Activated CD8-positive, alpha-beta memory T cell treated with anti-CD3 and anti-CD28 coated beads for 24 hours (primary cell): ENCODE data around the gene ABHD1.
"Not testable (repeated sequence)": the region's sequence is repeated elsewhere in the genome, so short reads cannot be mapped to it uniquely, and the experiment has no call there.

ENCODE experiments used
- DNase-seq: peaks from one replicate; pipeline ENCODE4 v3.0.0-alpha.2; 2020

ABHD1 gene

DNA sequence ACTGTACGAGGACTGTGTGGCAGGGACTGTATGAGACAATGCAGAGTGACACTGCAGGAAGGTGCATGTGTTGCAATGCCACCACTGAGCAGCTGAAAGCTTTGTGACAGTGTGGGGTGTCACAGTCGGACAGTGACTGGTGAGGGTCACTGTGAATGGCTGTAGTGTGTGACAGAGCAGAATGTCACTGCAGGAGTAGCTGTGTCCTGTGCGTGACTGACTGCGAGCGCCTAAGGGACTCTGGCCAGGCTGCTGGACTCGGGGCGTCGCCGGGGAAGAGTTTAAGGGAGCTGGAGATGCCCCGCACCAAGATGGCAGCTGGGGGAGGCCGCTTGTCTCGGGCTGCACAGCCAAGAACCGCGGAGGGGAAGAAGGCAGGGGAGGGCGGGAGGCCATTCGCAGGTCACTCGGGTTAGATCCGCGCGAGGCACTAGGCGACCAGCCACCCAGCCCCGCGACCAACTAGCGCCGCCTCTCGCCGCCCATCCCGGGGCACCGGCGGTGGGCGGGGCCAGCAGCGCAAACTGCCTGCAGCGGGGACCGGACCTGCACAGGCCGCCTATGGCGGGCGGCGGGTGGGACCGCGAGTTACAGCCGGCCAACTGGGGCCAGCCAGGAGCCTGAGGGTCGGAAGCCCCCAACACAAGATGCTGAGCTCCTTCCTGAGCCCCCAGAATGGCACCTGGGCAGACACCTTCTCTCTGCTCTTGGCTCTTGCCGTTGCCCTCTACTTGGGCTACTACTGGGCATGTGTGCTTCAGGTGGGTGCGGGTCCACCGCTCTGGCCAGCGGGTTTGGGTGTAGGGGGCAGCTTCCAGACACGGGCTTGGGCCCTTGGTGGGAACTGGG lies at the start of gene ABHD1:
ABHD1 (plus strand) TSS at position 514 of the 849 bp plus-strand sequence; CDS start at position 648, 134 bp downstream.
- peak; percentile 86 for DNase-seq

DNA sequence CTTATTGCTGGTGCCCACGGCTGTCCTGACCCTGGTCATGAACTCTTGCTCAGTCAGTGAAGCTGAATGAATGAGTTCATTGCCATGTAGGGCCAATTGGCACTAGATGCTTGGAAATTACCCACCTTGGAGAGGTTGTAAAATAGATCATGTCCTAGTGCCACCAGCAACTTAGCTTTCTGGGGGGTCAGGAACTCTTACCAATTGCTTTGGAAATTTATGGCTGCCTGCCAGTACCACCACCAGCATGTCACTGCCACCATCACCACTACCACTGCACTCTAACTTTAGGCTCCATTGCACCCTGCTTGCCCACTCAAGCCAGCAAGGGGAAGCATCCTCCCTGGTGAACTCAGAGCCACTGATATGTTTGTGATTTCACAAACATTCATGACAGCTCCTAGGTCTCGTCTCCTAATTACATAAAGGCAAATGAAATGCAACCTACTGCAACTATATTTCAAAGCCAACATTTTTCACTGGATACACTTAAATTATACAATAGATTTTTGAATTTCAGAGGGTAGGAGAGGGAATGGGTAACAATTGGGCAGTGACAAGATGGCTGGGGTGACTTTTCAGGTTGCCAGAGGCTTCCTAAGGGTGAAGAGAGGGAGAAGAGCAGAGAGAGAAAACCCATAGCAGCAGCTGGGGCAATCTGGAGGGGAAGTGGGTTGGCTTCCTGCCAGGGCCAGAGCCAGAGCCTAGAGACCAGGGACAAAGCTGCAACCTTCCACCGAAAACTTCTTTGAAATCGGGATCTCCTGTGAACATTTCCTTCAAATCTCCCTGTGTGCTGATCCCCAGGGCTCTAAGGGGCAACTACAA lies 48.7 kb upstream of the ABHD1 start:
- no peak for DNase-seq

DNA sequence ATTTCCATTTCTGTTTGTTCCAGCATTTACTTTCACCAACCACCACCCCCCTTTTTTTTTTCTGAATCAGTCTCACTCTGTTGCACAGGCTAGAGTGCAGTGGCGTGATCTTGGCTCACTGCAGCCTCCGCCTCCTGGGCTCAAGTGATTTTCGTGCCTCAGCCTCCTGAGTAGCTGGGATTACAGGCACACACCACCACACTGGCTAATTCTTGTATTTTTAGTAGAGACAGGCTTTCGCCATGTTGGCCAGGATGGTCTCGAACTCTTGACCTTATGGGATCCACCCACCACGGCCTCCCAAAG lies 48.1 kb upstream of the ABHD1 start:
- DNase-seq, result not testable (repeated sequence)

DNA sequence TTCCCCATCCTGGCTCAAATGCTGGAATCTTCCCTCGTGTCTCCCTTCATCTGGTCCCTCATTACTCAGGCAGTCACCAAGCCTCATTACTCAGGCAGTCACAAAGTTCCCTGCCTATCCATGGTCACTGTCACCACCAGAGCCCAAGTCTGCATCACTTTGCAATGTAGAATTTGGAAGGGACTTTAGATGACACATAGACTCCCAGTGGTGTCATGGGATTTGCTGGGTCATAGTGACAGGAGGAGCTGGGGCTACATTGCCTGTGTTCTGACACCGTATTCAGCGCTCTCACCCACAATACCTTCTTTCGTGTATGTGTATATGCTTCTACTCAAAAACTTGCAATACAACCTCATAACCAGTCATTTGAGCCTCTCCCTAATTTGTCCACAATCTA lies 47.3 kb upstream of the ABHD1 start:
- no peak for DNase-seq

DNA sequence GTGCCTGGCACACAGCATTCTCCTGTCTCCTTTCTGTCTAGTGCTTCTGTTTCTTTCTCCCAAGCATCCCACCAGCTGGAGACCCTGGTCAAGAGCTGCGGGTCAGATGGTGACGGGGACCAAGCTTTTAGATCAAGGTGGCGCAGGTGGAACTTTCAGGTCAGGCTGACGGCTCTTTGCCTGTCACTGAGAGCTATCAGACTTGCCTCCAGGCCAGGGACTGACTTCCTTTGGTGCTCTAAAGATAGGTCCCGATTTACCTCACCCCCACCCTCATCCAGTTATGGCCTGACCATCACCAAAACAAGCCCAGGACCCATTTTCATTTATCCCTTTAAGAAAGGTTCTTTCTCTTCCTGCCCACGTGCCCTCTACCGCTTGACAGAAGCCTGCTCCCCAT lies 46.4 kb upstream of the ABHD1 start:
- no peak for DNase-seq

DNA sequence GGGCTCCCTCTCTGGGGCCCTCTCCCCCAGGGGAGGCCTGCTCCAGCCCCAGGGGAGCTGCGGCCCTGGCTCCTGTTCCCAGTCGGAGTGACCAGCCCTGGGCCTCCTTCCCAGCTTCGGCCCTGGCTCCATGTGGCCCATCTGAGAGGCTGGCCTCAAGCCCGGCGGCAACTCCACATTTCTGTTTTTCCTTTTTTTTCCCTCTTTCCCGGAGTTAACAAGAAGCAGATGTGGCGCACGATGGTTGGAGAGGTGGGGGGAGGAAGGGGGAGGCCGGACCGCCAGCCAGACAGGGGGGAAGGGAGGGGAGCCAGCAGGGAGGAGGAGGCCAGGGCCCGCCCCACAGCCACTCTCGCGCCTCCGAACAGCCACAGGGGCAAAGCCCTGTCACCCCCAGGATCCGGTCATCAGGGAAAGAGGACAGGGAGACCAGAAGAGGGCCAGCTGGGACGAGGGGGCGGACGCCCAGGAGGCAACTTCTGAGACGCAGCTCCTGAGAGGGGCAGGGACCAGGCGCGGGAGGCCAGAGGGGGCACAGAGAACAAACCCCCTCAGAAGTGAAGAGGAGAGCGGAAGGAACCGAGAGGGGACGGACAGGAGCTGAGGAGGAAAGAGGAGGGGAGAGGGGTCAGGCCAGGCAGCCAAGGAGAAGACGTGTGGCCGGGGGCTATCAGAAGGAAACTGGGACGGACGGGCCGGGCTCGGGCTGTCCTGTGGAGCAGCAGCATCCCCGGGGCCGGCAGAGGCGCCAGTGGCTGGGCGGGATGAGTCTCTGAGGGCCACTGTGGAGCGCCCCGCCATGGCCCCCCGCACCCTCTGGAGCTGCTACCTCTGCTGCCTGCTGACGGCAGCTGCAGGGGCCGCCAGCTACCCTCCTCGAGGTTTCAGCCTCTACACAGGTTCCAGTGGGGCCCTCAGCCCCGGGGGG lies 45.1 kb upstream of the ABHD1 start, which contains the start of gene EMILIN1:
EMILIN1 (plus strand) TSS at position 349 of the 928 bp plus-strand sequence; CDS start at position 800, 451 bp downstream.
- DNase-seq, result no peak

DNA sequence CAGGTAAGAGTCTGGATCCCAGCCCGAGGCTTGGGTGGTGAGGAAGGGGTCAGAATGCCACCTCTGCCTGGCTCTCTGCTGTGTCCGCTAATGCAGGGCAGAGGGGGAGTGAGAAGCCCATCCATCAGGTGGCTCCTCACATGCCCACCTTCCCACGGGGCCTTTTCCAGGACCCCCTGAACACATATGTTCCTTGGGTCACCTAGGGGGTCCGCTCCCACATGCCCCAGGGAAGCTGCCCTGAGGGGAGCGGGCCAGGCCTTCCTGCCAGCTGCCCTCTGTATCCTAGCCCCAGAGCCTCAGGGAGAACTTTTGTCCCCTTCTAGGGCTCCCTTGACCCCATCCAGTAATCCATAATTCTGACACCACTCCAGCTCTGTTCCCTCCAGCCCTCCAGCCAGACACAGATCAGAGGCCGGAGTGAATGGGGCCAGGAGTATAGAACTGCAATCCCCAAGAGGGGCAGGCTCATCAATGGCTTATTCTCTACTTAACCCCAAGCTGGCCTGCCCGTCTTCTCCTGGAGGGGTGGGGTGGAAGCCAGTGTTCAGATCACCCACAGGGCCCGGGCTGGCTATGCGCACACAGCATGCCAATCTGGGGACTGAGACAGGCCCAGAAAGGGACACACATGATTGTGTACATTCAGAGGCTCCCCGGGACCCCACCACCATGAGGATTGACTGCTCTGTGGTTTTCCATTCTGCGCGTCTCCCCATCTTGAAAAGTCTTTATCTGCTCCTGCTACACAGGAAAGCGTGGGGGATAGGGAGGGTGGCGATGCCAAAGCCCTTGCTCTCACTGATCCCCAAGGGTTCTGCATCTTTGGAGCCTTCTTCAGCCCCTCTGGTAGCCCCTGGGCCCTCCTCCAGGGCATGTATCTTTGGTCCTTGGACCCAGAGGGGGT lies 44.1 kb upstream of the ABHD1 start:
- no peak for DNase-seq

DNA sequence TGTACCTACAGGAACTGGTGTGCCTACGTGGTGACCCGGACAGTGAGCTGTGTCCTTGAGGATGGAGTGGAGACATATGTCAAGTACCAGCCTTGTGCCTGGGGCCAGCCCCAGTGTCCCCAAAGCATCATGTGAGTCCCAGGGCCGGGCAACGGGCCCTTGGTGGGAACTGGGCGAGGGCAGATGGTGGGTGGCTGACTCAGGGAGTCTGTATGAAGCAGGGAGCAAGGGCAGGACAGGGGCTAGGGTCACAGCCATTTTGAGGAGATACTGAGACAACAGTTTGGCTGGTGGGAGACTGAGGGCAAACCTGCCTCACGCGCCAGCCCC lies 43.5 kb upstream of the ABHD1 start:
- DNase-seq, result no peak

DNA sequence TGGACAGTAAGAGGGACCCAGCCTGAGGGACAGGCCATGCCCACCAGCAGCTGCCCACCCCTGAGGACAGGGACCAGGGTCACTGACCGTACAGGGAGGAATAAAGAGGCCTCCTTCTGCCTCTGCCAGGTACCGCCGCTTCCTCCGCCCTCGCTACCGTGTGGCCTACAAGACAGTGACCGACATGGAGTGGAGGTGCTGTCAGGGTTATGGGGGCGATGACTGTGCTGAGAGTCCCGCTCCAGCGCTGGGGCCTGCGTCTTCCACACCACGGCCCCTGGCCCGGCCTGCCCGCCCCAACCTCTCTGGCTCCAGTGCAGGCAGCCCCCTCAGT lies 43.0 kb upstream of the ABHD1 start:
- no peak for DNase-seq

DNA sequence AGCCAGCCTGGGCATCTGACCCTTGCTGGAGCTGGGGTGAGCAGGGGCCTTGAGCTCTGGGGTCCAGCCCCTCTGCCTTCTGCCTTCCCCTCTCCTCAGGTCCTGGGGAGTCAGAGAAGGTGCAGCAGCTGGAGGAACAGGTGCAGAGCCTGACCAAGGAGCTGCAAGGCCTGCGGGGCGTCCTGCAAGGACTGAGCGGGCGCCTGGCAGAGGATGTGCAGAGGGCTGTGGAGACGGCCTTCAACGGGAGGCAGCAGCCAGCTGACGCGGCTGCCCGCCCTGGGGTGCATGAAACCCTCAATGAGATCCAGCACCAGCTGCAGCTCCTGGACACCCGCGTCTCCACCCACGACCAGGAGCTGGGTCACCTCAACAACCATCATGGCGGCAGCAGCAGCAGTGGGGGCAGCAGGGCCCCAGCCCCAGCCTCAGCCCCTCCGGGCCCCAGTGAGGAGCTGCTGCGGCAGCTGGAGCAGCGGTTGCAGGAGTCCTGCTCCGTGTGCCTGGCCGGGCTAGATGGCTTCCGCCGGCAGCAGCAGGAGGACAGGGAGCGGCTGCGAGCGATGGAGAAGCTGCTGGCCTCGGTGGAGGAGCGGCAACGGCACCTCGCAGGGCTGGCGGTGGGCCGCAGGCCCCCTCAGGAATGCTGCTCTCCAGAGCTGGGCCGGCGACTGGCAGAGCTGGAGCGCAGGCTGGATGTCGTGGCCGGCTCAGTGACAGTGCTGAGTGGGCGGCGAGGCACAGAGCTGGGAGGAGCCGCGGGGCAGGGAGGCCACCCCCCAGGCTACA lies 41.4 kb upstream of the ABHD1 start:
- no peak for DNase-seq

DNA sequence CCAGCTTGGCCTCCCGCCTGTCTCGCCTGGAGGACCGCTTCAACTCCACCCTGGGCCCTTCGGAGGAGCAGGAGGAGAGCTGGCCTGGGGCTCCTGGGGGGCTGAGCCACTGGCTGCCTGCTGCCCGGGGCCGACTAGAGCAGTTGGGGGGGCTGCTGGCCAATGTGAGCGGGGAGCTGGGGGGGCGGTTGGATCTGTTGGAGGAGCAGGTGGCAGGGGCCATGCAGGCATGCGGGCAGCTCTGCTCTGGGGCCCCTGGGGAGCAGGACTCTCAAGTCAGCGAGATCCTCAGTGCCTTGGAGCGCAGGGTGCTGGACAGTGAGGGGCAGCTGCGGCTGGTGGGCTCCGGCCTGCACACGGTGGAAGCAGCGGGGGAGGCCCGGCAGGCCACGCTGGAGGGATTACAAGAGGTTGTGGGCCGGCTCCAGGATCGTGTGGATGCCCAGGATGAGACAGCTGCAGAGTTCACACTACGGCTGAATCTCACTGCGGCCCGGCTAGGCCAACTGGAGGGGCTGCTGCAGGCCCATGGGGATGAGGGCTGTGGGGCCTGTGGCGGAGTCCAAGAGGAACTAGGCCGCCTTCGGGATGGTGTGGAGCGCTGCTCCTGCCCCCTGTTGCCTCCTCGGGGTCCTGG lies 40.7 kb upstream of the ABHD1 start:
- no peak for DNase-seq

DNA sequence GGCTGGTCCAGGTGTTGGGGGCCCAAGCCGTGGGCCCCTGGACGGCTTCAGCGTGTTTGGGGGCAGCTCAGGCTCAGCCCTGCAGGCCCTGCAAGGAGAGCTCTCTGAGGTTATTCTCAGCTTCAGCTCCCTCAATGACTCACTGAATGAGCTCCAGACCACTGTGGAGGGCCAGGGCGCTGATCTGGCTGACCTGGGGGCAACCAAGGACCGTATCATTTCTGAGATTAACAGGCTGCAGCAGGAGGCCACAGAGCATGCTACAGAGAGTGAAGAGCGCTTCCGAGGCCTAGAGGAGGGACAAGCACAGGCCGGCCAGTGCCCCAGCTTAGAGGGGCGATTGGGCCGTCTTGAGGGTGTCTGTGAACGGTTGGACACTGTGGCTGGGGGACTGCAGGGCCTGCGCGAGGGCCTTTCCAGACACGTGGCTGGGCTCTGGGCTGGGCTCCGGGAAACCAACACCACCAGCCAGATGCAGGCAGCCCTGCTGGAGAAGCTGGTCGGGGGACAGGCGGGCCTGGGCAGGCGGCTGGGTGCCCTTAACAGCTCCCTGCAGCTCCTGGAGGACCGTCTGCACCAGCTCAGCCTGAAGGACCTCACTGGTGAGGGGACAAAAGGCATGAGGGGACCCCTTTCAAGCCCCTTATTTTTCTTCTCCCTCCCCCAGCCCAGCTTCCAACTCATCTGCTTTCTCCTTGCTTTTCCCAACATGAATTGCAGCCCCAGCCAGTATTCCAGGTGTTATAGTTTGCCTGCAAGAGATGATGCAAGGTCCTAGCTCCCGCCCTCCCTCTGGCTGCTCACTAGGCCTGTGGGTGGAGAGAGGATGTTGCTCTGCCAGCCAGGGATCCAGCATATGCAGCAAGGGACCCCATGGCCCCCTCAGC lies 40.0 kb upstream of the ABHD1 start:
- DNase-seq, result no peak

DNA sequence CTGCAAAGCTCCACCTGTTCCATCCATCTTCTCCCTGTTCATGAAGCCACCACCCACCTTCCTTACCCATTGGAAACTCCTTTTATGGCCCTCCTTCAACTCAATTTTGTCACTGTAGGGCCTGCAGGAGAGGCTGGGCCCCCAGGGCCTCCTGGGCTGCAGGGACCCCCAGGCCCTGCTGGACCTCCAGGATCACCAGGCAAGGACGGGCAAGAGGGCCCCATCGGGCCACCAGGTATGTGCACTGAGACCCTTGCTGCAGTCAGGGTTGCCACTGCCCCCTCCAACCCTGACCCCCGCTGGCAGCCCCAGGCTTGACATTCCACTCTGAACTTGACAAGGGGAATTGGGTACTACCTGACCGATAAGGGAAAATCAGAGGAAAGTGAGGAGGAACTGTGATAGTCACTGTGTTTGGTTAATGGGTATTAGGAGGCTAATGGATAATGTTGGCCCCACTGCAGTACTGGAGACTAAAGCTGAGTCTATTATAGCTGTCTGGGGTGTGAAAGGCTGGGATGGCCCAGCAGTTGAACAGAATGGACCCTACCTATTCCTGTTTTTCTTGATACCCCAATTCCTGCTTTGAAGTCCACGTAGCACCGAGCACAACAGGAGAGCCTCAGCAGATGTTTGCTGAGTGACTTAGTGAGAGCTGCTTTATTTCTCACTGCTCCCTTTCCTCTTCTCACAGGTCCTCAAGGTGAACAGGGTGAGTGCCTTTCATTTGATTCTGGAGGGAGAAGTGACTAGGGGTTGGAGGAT lies 39.1 kb upstream of the ABHD1 start:
- no peak for DNase-seq

DNA sequence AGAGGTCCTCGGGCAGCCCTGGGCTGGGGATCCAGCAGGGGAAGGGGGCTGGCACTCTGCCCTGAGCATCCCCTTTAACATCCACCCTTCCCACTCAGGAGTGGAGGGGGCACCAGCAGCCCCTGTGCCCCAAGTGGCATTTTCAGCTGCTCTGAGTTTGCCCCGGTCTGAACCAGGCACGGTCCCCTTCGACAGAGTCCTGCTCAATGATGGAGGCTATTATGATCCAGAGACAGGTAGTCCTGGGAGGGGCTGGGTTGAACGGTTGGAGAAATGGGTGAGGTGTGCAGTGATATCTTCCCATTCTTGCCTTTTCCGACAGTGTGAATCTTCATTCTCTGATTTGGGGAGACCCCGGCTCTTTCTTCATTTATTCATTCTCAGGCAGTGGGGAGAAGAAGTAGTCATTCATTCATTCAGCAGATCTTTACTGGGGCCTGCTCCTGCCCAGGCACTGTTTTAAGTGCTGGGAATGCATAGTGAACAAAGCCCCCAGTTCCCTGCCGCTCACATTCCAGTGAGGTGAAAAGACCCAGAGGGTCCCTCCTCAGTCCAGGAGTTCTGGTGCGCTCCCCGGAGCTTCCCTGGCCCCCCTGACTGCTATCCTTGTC lies 38.4 kb upstream of the ABHD1 start:
- DNase-seq, result no peak

DNA sequence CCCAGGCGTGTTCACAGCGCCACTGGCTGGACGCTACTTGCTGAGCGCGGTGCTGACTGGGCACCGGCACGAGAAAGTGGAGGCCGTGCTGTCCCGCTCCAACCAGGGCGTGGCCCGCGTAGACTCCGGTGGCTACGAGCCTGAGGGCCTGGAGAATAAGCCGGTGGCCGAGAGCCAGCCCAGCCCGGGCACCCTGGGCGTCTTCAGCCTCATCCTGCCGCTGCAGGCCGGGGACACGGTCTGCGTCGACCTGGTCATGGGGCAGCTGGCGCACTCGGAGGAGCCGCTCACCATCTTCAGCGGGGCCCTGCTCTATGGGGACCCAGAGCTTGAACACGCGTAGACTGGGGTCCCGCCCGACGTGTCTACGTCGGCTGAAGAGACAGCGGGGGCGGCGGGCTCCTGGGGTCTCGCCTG lies 37.9 kb upstream of the ABHD1 start:
- DNase-seq, result peak; percentile 83

DNA sequence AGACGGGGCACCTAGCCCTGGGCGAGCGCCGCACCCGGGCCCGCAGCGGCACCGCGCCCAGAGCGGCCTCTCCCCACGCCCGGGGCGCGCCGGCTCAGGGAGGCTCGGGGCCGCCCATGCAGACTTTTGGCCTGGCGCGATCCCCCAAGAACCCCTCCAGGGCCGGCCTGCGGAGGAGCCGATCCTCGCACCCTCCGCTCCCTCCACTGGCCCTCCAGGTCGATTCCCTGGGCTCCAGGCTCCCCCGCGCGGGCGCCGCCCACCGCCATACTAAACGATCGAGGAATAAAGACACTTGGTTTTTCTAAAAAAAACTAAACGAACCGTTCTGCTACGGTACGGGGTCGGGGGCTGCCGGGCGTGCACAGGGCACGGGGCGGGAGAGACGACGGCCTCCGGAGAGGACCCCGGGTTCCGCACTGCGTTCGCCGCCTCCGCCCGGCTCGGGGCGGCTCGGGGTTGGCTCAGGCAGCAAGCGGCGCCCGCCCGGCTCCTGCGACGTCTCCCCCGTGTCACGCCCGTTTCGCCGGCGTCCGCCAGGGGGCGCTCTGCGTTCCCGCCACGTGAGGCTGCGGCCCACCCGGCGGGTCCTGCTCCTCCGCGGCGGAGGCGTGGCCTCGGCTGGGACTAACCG lies 37.4 kb upstream of the ABHD1 start:
- peak; percentile 100 for DNase-seq

DNA sequence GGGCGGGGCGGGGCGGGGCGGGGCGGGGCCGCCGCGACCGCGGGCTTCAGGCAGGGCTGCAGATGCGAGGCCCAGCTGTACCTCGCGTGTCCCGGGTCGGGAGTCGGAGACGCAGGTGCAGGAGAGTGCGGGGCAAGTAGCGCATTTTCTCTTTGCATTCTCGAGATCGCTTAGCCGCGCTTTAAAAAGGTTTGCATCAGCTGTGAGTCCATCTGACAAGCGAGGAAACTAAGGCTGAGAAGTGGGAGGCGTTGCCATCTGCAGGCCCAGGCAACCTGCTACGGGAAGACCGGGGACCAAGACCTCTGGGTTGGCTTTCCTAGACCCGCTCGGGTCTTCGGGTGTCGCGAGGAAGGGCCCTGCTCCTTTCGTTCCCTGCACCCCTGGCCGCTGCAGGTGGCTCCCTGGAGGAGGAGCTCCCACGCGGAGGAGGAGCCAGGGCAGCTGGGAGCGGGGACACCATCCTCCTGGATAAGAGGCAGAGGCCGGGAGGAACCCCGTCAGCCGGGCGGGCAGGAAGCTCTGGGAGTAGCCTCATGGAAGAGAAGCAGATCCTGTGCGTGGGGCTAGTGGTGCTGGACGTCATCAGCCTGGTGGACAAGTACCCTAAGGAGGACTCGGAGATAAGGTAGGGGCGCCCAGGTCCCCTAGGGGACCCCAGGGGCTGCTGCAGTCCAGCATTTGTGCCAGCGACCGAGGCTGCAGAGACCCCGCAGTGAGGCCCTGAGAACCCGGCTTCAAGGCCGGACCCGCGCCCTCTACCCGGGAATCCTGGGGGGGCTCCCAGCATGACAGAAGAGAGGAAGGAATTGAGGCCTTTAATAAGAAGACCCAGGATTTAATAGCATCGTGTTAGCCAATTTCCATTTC lies 36.7 kb upstream of the ABHD1 start, which contains the start of gene KHK:
KHK (plus strand) TSS at position 49 of the 870 bp plus-strand sequence; CDS start at position 537, 488 bp downstream.
- no peak for DNase-seq
